ENCODE data around the gene LPXN.

The LPXN gene

GRCh38 chr11:58575377-58576020, at the start of gene LPXN:
Gene LPXN, minus strand, starts transcription at chr11:58575856. Its CDS starts 84 bp downstream, at chr11:58575772.
- DNase-seq (ENCODE audit: low read depth) = no peak

GRCh38 chr11:58625086-58625485, 49.4 kb upstream of the LPXN start:
- no peak for DNase-seq (ENCODE audit: low read depth)

- DNase-seq (ENCODE audit: low read depth) = no peak
These were observed 46.7 kb upstream of the LPXN start, which contains the start of gene CNTF for GRCh38 chr11:58622344-58622743. Gene CNTF, plus strand, starts transcription at chr11:58622665. Its CDS starts 88 bp downstream, at chr11:58622753.

GRCh38 chr11:58621586-58622262, 46.1 kb upstream of the LPXN start:
- DNase-seq (ENCODE audit: low read depth) = no peak

- DNase-seq (ENCODE audit: low read depth) = no peak
These were observed 42.4 kb upstream of the LPXN start for GRCh38 chr11:58617976-58618557.

GRCh38 chr11:58616594-58616993, 40.9 kb upstream of the LPXN start:
- no peak for DNase-seq (ENCODE audit: low read depth)

- DNase-seq (ENCODE audit: low read depth) = no peak
These were observed 39.9 kb upstream of the LPXN start for GRCh38 chr11:58615559-58615958.

GRCh38 chr11:58613228-58613627, 37.6 kb upstream of the LPXN start:
- DNase-seq (ENCODE audit: low read depth) = no peak

- DNase-seq (ENCODE audit: low read depth) = no peak
These were observed 34.1 kb upstream of the LPXN start for GRCh38 chr11:58609723-58610122.

GRCh38 chr11:58608331-58608730, 32.7 kb upstream of the LPXN start:
- DNase-seq (ENCODE audit: low read depth) = no peak

GRCh38 chr11:58606930-58607714, 31.5 kb upstream of the LPXN start:
- no peak for DNase-seq (ENCODE audit: low read depth)

GRCh38 chr11:58600510-58600909, 24.9 kb upstream of the LPXN start:
- DNase-seq (ENCODE audit: low read depth) = no peak

GRCh38 chr11:58597486-58598144, 22.0 kb upstream of the LPXN start:
- DNase-seq (ENCODE audit: low read depth) = no peak

- DNase-seq (ENCODE audit: low read depth) = no peak
These were observed 21.0 kb upstream of the LPXN start for GRCh38 chr11:58596621-58597020.

GRCh38 chr11:58594826-58595225, 19.2 kb upstream of the LPXN start:
- DNase-seq (ENCODE audit: low read depth) = no peak

GRCh38 chr11:58592760-58593472, 17.3 kb upstream of the LPXN start:
- no peak for DNase-seq (ENCODE audit: low read depth)

- no peak for DNase-seq (ENCODE audit: low read depth)
These were observed 16.0 kb upstream of the LPXN start for GRCh38 chr11:58591659-58592058.

GRCh38 chr11:58586998-58587397, 11.3 kb upstream of the LPXN start:
- DNase-seq (ENCODE audit: low read depth) = no peak

GRCh38 chr11:58582437-58582836, 6.8 kb upstream of the LPXN start:
- DNase-seq (ENCODE audit: low read depth) = no peak

- DNase-seq (ENCODE audit: low read depth) = no peak
These were observed 4.7 kb upstream of the LPXN start for GRCh38 chr11:58580311-58580710.
